ENCODE measurements around the gene HTR3A.

GRCh38 chr11:113986351-113987140 is 11.6 kb downstream of the HTR3A start:
- no peak for TF ChIP-seq CTCF (IDR thresholded peaks at IDR 0.05 in 8 of 11, conservative IDR thresholded peaks at IDR 0.05 in 3 of 11)
- TF ChIP-seq POLR2A (IDR thresholded peaks at IDR 0.05), result no peak

All from spleen (tissue), 7 donors.